GDM1 (cell line): ENCODE data around the gene SERPINB6.
"Not testable (repeated sequence)": the region's sequence is repeated elsewhere in the genome, so short reads cannot be mapped to it uniquely, and the experiment has no call there.

Source experiments
- DNase-seq: peaks from one replicate; lab custom pipeline; 2025; lab: John Stamatoyannopoulos, UW

The SERPINB6 gene

DNA sequence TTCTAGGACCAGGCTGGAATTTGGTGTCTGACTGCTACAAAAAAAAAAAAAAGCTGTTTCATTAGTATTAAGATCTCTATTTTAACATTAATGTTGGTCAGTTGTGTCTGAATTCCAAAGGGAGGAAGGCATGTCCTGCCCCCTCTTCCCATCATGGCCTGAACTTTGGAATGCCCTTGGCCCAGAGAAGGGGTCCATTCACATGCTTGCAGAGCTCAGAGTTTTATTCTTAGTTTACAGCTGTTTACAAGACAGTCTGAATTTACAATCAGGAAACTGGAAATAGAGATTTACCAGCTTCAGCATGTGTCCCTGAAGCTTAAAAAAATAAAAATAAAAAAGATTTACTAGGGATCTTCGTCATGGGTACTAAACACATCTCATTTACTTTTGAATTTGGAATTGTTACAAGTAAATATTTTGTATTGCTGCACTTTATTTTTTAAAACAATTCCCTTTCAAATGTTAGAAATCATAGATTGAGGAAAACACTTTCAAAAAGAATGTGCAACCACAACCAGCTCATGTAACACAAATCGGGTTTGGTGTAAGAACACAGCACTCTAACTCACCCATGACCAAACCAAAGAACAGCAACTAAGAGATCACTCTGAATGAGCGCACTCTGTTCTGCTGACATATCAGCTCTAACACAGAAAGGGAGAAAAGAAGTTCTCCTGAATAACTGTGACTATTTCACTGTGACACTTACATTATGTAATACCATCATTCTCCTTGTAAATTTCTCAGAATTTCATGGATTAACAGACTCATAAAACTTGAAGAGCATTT lies 6.6 kb upstream of the SERPINB6 start:
- DNase-seq, result no peak

DNA sequence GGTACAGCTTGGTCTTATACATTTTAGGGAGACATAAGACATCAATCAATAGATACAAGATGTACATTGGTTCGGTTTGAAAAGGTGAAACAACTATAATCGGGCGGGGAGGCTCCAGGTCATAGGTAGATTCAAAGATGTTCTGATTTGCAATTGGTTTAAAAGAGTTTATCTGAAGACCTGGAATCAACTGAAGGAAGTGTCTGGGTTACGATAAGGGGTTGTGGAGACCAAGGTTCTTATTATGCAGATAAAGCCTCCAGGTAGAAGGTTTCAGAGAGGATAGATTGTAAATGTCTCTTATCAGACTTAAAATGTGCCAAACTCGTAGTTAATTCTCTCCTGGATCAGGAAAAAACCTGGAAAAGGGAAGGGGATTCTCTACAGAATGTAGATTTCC lies 5.9 kb upstream of the SERPINB6 start:
- no peak for DNase-seq

DNA sequence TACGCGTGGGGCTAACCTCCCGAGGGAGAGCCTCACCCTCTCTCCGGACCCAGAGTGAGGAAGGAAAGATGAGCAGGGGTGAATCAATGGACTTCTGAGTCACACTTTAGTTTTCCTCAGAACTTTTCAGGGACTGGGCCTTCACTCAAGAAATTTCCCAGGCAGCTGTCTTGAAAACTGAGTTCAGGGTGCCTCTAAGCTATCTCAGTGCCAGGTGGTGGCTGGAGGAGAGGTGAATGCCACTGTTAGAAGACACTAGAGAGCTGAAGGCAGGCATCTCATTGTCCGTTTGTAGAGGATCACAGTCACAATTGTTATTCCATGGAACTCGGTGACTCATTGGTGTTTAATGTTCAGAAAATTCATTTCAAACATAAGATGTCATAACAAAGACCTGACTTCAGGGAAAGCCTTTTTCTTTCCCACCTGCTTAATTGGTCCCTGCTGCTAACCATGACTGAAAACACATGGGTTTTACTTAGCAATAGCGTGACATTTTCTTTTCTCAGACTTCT lies 5.3 kb upstream of the SERPINB6 start:
- no peak for DNase-seq

GRCh38 chr6:2976060-2976459 lies 4.7 kb upstream of the SERPINB6 start:
- DNase-seq, result no peak

- no peak for DNase-seq
Measured at GRCh38 chr6:2973676-2974075, 2.3 kb upstream of the SERPINB6 start.

DNA sequence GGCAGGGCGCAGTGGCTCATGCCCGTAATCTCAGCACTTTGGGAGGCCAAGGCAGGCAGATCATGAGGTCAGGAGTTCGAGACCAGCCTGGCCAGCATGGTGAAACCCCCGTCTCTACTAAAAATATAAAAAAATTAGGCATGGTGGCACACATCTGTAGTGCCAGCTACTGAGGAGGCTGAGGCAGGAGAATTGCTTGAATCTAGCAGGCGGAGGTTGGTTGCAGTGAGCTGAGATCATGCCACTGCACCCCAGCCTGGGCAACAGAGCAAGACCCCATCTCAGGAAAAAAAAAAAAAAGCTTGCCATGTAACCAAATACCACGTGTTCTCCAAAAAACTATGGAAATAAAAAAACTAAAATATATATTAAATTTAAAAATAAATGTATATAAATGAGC lies 1.8 kb upstream of the SERPINB6 start:
- DNase-seq, result not testable (repeated sequence)

- DNase-seq, result not testable (repeated sequence)
Measured at GRCh38 chr6:2972685-2973084, 1.3 kb upstream of the SERPINB6 start.

DNA sequence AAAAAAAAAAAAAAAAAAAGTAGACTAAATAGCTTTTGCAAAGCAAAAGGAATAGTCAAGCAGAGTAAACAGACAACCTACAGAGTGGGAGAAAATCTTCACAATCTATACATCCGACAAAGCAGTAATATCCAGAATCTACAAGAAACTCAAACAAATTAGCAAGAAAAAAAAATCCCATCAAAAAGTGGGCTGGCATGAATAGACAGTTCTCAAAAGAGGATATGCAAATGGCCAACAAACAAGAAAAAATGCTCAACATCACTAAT lies 786 bp upstream of the SERPINB6 start:
- DNase-seq, result not testable (repeated sequence)

- peak; percentile 62 for DNase-seq
Measured at GRCh38 chr6:2970753-2971419, 481 bp downstream of the SERPINB6 start.

- no peak for DNase-seq
Measured at GRCh38 chr6:2970034-2970685, 1.2 kb downstream of the SERPINB6 start.

DNA sequence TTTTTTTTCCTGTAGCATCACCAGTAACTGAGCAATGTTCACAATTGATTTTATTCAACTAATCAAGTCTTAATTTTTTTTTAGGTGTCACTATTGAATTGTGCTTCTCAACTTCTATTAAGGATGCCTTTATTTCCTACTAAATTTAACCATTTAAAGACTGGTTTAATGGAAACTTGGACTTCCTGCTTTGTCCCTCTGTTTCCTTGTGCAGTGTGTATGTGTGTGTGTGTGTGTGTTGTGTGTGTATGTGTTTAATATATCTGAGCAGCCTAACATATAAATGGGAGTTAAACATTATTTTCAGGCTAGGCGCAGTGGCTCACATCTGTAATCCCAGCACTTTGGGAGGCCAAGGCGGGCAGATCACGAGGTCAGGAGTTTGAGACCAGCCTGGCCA lies 1.8 kb downstream of the SERPINB6 start:
- DNase-seq, result no peak

DNA sequence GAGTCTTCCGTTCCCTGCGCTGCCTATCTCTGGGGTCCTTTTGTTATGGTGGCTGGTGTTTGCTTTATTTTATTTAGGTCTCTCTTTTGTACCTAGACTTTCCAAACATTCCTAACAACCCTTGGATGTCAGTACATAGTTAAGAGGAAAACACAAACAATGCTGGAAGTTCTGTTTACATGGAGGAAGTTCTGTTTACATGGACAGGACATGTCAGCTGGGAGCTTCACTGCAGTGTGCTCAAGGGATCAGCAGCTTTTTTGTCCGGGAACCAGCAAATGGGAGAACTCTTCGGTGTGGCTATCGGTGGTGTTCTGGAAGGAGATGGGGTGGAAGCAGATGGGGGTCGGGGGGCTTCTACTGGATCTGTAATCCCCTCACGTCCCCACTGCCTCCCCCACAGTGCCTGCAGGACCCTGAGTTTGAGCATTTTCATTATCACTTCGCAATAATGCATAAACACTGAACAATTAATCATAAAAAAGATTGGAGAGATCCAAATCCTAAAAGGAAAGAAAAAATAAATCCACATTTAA lies 2.7 kb downstream of the SERPINB6 start:
- no peak for DNase-seq

GRCh38 chr6:2967936-2968335 lies 3.4 kb downstream of the SERPINB6 start:
- DNase-seq, result no peak

- DNase-seq, result no peak
Measured at GRCh38 chr6:2966347-2966746, 5.0 kb downstream of the SERPINB6 start.

DNA sequence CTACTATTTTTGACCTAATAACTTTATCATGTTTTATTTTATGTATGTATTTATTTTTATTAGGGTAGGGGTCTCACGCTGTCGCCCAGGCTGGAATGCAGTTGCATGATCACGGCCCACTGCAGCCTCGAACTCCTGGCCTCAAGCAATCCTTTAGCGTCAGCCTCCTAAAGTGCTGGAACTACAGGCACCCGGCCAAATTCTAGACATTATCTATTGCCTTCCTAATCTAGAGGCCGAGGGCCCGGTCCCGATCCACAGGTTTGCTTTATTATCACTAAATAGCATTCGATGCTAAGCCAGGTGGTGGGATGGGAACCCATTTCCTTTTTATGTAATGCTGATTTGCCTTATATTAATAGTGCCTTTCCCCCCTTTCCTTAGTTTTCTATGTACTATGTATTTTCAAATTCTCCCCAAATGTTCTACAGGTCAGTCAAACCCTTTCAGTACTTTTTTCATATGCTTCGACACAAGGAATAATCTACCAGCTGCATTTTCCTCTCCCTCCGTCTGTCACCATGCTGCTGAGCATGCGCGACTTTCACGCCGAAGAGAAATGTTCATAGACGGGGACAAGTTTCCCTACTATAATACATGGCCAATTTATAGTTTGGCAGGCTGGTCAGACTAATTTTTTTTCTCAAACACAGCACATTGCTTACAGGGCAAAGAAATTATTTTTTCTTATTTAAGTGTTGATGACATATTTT lies 6.4 kb downstream of the SERPINB6 start:
- DNase-seq, result no peak

DNA sequence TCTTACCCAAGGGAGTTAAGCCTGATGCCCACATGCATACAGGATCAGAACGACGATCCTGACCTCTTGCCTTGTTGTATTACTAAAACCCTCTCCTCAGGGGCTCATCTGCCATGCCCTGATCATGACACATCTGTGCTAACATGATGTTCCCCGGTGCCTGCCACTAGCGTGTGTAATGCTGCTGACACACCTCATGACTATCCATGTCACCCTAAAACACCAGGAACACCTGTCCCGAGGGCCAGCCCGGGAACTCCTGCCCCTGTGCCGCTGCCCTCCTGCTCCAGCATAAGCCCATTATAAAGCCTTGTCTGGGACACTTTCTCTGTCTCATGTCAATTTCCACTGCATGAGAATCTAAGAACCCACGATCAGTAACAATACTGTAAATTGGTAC lies 7.6 kb downstream of the SERPINB6 start:
- no peak for DNase-seq

GRCh38 chr6:2962636-2963035 lies 8.7 kb downstream of the SERPINB6 start:
- no peak for DNase-seq

- no peak for DNase-seq
Measured at GRCh38 chr6:2962004-2962403, 9.4 kb downstream of the SERPINB6 start.

GRCh38 chr6:2961506-2961905 lies 9.9 kb downstream of the SERPINB6 start:
- no peak for DNase-seq

- no peak for DNase-seq
Measured at GRCh38 chr6:2960935-2961334, 10.4 kb downstream of the SERPINB6 start.

- no peak for DNase-seq
Measured at GRCh38 chr6:2959909-2960719, 11.3 kb downstream of the SERPINB6 start.
